ENCODE measurements around the gene CYBB.

CYBB gene

GRCh38 chrX:37846141-37846540 is 66.3 kb downstream of the CYBB start:
- no peak for DNase-seq

GRCh38 chrX:37846558-37846933 is 66.7 kb downstream of the CYBB start:
- no peak for DNase-seq

- peak; percentile 10 for DNase-seq
These were observed 67.3 kb downstream of the CYBB start, which contains the start of gene DYNLT3 for GRCh38 chrX:37846934-37847732. Gene DYNLT3, minus strand, starts transcription at chrX:37847571. Its CDS starts 61 bp downstream, at chrX:37847510.

DNA sequence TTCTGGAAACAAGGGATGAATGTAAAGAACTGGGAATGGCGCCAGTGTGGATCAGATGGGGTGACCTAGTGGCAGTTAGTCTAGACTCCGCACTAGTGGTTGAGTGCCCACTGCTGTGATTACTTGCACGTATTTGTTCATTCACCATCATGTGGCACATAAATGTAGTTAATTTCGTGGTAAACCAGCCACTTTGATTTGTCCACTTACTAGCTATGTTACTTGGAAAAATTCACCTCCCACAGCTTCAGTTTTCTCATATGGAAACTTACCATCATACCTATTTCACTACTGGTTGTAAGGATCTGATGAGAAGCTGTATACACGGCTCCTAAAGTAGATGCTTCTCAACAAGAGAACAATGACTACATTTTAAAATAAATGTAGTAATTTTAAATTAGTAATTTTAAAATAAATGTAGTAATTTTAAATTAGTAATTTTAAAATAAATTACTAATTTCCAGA is 67.9 kb downstream of the CYBB start:
- DNase-seq: no peak

DNA sequence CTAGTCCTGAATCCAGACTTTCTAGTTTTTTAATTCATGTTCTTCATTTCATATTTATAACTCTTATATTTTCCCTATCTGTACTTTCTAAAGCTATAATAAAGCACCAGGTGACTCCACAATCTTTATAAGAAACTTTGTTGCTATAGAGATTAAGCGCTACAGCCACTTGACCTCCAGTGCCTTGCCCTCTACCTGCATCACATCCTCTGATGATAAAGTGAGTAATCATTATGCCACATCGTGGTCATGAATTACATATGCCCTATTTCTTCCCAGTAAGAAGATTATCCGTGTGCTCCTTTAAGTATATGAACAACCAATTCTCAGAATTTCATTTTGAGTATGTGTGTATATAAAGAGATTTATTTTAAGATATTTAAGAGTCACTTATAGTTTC is 74.3 kb downstream of the CYBB start:
- no peak for DNase-seq

DNA sequence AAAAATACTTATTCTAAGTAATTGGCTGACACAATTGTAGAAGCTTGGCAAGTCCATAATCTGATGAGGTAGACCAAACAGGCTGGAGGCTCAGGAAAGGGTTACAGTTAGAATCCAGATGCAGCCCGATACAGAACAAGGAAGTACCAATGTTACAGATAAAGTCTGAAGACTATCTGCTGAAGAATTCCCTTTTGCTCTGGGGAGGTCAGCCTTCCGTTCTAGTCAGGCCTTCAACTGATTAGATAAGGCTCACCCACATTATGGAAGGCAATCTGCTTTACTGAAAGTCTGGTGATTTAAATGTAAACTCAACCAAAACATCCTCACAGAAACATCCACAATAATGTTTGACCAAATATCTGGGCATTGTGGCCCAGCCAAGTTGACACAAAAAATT is 74.9 kb downstream of the CYBB start:
- DNase-seq: no peak

DNA sequence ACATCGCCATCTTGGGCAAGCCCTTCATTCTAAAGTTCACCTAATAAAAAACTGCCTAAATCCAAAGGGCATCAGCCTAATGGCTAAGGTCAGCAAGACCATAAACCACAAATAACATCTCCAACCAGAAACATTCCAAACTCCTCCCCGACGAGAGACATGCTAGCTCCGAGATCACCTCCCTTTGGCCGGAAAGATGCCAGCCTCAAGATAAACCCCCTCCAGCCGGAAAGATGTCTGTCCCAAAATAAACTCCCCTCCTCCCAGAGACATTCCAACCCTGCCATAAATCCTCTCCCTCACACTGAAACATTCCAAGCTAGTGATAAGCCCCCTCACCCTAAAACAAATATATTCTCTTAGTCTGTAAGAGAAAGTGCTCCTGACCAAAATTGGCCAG is 80.9 kb downstream of the CYBB start:
- DNase-seq: no peak

DNA sequence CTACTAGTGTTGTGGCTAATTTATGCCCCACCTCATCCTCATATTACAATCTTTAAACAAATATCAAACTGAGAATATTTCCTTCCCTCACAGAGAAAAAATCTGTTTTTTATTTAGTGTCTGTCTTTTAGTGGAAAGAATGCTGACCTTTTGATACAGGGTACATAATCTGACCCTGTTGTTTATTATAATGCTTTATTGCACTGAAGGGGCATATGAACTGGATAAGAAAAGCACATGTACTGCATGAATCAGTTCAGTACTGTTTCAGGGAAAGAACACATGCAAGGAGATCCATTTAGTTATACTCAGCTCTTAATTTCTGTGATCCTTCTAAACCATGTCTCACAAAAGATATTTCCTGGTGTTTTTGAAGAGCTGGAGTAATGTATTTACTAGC is 83.0 kb downstream of the CYBB start:
- DNase-seq: no peak

All from KG1 (cell line).